Muscle of back (tissue), 13 donors: Measurements from ENCODE around the gene FEZF1. TPM values are rescaled to one million over a fixed set of nuclear protein-coding genes. Genes with fewer than 3 reads are reported as not detected.

Experiments
- DNase-seq, 3 donors: peaks; one replicate each; pipeline versions ENCODE4 v3.0.0 to v3.0.0-alpha.2; 2013
- long read RNA-seq, 9 donors: transcript quantifications; one replicate each; lab custom pipeline, GENCODE V29; 2026
- polyA plus RNA-seq, 10 donors: library from polyadenylated mRNA; unstranded; fragments of 120-200 nt; gene quantifications; one replicate each; pipeline ENCODE4 v1.2.1, GENCODE V29; 2013; ENCODE audit not compliant: insufficient read length in 10 of 10

The FEZF1 gene
- under 1 TPM in 2 of 10 donors, not detected in 8; 0.15 to 0.51 TPM for polyA plus RNA-seq
- long read RNA-seq, donor 1 = 0 reads
- long read RNA-seq, donor 2 = 0 reads
- long read RNA-seq, donor 3 = 0 reads
- long read RNA-seq, donor 4 = 0 reads
- long read RNA-seq, donor 5 = 0 reads
- long read RNA-seq, donor 6 = 0 reads
- long read RNA-seq, donor 7 = 0 reads
- long read RNA-seq, donor 8 = 0 reads
- long read RNA-seq, donor 9 = 0 reads

- DNase-seq = peak in 1 of 3 donors; percentile 44
These were observed at the start of gene FEZF1 for GRCh38 chr7:122304319-122304975. TSS of gene FEZF1 (minus strand) at chr7:122304750. CDS start at chr7:122304437, 313 bp downstream.

- DNase-seq = no peak
These were observed 47.9 kb upstream of the FEZF1 start for GRCh38 chr7:122352454-122352853.

- DNase-seq = no peak
These were observed 46.2 kb upstream of the FEZF1 start for GRCh38 chr7:122350701-122351100.

GRCh38 chr7:122344303-122344620 lies 39.7 kb upstream of the FEZF1 start:
- no peak for DNase-seq

- no peak for DNase-seq
These were observed 39.2 kb upstream of the FEZF1 start for GRCh38 chr7:122343601-122344302.

GRCh38 chr7:122340427-122340826 lies 35.9 kb upstream of the FEZF1 start:
- DNase-seq = no peak

GRCh38 chr7:122339145-122339904 lies 34.8 kb upstream of the FEZF1 start:
- DNase-seq = no peak

GRCh38 chr7:122337011-122337410 lies 32.5 kb upstream of the FEZF1 start:
- DNase-seq = no peak

- no peak for DNase-seq
These were observed 24.7 kb upstream of the FEZF1 start for GRCh38 chr7:122329145-122329802.

GRCh38 chr7:122327969-122328368 lies 23.4 kb upstream of the FEZF1 start:
- DNase-seq = no peak

- peak in 1 of 3 donors; percentile 31 for DNase-seq
These were observed 12.2 kb upstream of the FEZF1 start for GRCh38 chr7:122316467-122317388.

GRCh38 chr7:122315507-122316466 lies 11.2 kb upstream of the FEZF1 start:
- no peak for DNase-seq

GRCh38 chr7:122314284-122314683 lies 9.7 kb upstream of the FEZF1 start:
- no peak for DNase-seq

- DNase-seq = no peak
These were observed 8.2 kb upstream of the FEZF1 start for GRCh38 chr7:122312789-122313188.

- peak in 1 of 3 donors; percentile 28 for DNase-seq
These were observed 7.3 kb upstream of the FEZF1 start for GRCh38 chr7:122311734-122312450.

GRCh38 chr7:122311050-122311700 lies 6.6 kb upstream of the FEZF1 start:
- no peak for DNase-seq

GRCh38 chr7:122310119-122311021 lies 5.8 kb upstream of the FEZF1 start:
- DNase-seq = peak in 2 of 3 donors; percentile 42 to 75
